Glutamatergic neuron (in vitro differentiated cells): Measurements from ENCODE around the gene MAGT1. TPM values are rescaled to one million over a fixed set of nuclear protein-coding genes. Genes with fewer than 3 reads are reported as not detected.
A peak's percentile ranks its signal among the peaks of the same experiment; 100 is the strongest.

Experiments
- DNase-seq: peaks from one replicate; pipeline ENCODE4 v3.0.0; 2022
- H3K27ac Mint-ChIP-seq: one replicate; pipeline ENCODE4 v1.8.0; 2020; ENCODE audit warnings: mild to moderate bottlenecking, mixed read lengths, inconsistent platforms; ENCODE audit not compliant: unreplicated experiment
- H3K27me3 Mint-ChIP-seq: one replicate; pipeline ENCODE4 v1.8.0; 2020; ENCODE audit warnings: mild to moderate bottlenecking, moderate library complexity, mixed read lengths, inconsistent platforms; ENCODE audit not compliant: unreplicated experiment
- H3K36me3 Mint-ChIP-seq: one replicate; pipeline ENCODE4 v1.8.0; 2020; ENCODE audit warnings: mild to moderate bottlenecking, mixed read lengths, inconsistent platforms; ENCODE audit not compliant: unreplicated experiment
- H3K4me1 Mint-ChIP-seq: one replicate; pipeline ENCODE4 v1.8.0; 2020; ENCODE audit warnings: mild to moderate bottlenecking, low read depth, mixed read lengths, inconsistent platforms; ENCODE audit not compliant: unreplicated experiment
- H3K4me3 Mint-ChIP-seq: one replicate; pipeline ENCODE4 v1.8.0; 2020; ENCODE audit warnings: mild to moderate bottlenecking, mixed read lengths, inconsistent platforms; ENCODE audit not compliant: unreplicated experiment
- H3K9me3 Mint-ChIP-seq: one replicate; pipeline ENCODE4 v1.8.0; 2020; ENCODE audit warnings: mild to moderate bottlenecking, moderate library complexity, mixed read lengths, inconsistent platforms; ENCODE audit not compliant: unreplicated experiment
- total RNA-seq: library from RNA; stranded (reverse); fragmentation: NEBNext Ultra II Directional; extraction: Animal tissue kit (Norgen Biotek cat#: 25700); gene quantifications from one replicate; pipeline ENCODE4 v1.2.1, GENCODE V29; 2021; ENCODE audit not compliant: unreplicated experiment
- TF ChIP-seq, protein P1 (sequence below): fragments of 200-600 bp; sonication (generic); IDR thresholded peaks from one replicate; pipeline ENCODE4 v1.5.0; 2021; ENCODE audit not compliant: partially characterized antibody, unreplicated experiment

The MAGT1 gene
- total RNA-seq, 1 donor from 2014 or later = 8.6 TPM

DNA sequence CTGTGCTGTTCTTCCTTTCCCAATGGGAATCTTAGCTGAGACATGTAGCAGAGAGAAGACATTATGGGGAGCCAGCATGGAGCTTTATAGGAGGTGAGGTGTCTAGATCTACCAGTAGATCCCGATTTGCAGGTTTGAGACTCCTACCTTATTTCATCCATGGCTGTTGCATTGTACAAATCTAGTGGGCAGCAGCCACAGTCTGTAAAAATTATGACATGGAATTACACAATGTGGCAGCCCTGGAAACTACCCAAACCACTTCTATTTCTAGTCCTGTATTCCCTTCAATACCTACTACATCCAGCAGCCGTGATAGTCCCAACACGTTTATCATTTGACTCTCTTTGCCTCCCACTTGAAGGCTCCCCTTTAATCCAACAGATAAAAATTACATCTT is 23.3 kb upstream of the MAGT1 start:
- Mint-ChIP-seq H3K9me3 (no peaks in the 10 kb centered on the region), H3K27me3 (no peaks in the 10 kb centered on the region), H3K36me3 (no peaks in the 10 kb centered on the region), H3K4me1 (no peaks in the 10 kb centered on the region), H3K27ac (no peak overlapping the region), H3K4me3 (no peak overlapping the region)
- TF ChIP-seq, protein P1, sequence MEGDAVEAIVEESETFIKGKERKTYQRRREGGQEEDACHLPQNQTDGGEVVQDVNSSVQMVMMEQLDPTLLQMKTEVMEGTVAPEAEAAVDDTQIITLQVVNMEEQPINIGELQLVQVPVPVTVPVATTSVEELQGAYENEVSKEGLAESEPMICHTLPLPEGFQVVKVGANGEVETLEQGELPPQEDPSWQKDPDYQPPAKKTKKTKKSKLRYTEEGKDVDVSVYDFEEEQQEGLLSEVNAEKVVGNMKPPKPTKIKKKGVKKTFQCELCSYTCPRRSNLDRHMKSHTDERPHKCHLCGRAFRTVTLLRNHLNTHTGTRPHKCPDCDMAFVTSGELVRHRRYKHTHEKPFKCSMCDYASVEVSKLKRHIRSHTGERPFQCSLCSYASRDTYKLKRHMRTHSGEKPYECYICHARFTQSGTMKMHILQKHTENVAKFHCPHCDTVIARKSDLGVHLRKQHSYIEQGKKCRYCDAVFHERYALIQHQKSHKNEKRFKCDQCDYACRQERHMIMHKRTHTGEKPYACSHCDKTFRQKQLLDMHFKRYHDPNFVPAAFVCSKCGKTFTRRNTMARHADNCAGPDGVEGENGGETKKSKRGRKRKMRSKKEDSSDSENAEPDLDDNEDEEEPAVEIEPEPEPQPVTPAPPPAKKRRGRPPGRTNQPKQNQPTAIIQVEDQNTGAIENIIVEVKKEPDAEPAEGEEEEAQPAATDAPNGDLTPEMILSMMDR = no peak
- DNase-seq = no peak

DNA sequence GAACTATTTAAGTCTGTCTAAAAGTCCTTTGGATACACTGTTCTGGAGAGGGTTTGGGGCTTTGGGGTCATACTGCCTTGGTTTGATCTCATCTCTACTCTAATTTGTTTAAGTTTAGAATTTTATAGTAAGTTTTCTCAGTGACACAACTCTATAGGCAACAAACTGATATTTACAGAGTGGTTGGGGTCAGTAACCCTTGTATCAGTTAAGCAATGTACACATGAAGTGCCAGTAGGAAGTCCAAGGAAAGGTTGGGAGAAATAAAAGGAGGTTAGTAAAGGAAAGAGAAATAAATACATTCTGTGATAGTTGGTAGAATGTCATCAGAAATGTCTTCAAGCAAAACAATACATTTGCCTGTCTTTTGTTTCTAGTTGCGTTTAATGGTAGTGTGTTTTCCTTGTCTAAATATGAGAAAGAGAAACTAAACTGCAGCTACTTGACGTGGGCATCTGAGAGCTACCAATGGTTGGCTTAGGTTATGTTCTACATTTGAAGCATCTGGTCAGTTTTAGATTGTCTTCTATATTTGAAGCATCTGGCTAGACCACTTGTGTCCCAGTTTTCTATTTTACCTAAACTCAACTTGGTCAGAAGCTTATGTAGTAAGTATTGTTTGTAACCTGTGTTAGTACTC is 22.2 kb upstream of the MAGT1 start:
- Mint-ChIP-seq H3K4me3 (no peak overlapping the region), H3K4me1 (peaks cover 5% of the 10 kb centered on the region), H3K27me3 (no peaks in the 10 kb centered on the region), H3K36me3 (no peaks in the 10 kb centered on the region), H3K9me3 (no peaks in the 10 kb centered on the region), H3K27ac (no peak overlapping the region)
- TF ChIP-seq, protein P1 = no peak
- DNase-seq = no peak

DNA sequence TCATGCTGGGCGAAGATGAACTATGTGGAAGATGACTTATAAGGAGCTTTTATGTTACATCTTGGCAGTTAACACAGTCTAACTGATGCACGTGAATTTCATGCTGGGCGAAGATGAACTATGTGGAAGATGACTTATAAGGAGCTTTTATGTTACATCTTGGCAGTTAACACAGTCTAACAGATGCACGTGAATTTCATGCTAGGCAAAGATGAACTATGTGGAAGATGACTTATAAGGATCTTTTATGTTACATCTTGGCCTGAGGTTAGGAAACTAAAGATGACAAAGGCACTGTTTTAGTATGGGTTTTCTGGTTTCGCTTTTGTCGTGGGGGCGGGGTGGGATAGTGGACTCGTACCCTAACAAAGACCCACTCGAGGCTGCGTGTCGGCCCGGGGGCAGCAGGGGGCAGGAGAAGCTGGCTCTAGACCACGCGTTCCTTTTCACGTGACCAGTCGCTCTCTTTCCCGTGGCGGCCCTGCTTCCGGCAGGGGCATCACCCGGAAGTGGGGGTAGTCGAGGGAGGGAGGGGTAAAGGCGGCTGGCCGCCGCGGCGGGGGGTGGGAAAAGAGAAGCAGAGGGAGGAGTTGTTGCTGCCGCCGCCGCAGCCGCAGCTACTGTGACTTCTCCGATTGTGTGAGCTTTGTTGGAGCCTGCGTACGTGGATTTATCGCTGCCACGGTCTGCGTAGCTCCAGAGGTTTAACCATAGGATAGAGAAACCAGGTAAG is 15.0 kb upstream of the MAGT1 start, which contains the start of gene ATP7A:
TSS of gene ATP7A (plus strand) at position 586 of the 733 bp plus-strand sequence. CDS start 60,949 bp downstream, outside the sequence.
- peak within 1 kb of the TSS; percentile 99 for H3K4me3 Mint-ChIP-seq
- H3K4me1 Mint-ChIP-seq = peaks cover 8% of the 10 kb centered on the region
- peak; percentile 86 for DNase-seq
- H3K27me3 Mint-ChIP-seq = no peaks in the 10 kb centered on the region
- H3K36me3 Mint-ChIP-seq = no peaks in the 10 kb centered on the region
- H3K27ac Mint-ChIP-seq = peak within 1 kb of the TSS; percentile 93
- no peaks in the 10 kb centered on the region for H3K9me3 Mint-ChIP-seq
- TF ChIP-seq, protein P1 = no peak

DNA sequence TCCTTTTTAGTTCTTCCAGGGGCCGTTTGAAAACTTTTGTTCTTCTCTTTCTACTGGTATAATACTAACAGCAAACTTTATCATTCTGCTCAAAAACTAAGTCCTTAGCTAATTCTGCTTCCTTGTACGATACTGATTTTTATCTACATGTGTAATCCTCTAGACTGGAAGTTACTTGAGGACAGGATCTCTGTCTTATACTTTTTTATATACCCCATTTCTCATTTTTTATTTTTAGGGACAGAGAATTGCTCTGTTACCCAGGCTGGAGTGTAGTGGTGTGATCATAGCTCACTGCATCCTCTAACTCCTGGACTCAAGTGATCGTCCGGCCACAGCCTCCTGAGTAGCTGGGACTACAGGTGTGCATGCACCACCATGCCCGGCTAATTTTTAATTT is 6.3 kb upstream of the MAGT1 start:
- no peak overlapping the region for H3K27ac Mint-ChIP-seq

More for the DNA sequence above, 6.3 kb upstream of the MAGT1 start:
- TF ChIP-seq, protein P1 = no peak
- H3K4me3 Mint-ChIP-seq = peak overlapping the region; percentile 65
- peaks cover 7% of the 10 kb centered on the region for H3K4me1 Mint-ChIP-seq
- H3K9me3 Mint-ChIP-seq = no peaks in the 10 kb centered on the region
- no peaks in the 10 kb centered on the region for H3K27me3 Mint-ChIP-seq
- DNase-seq = no peak
- H3K36me3 Mint-ChIP-seq = no peaks in the 10 kb centered on the region
